Parathyroid adenoma (tissue), 2 donors: ENCODE data around the gene FREM2.

Experiments used
- H2AFZ ChIP-seq: fragments of 300-600 bp; sonication (generic); one replicate; pipeline ENCODE4 v1.7.0; 2017; ENCODE audit warnings: antibody characterized with exemption, mild to moderate bottlenecking
- H3K27ac ChIP-seq: fragments of 300-600 bp; sonication (generic); one replicate; pipeline ENCODE4 v1.7.0; 2017
- H3K27me3 ChIP-seq: fragments of 300-600 bp; sonication (generic); one replicate; pipeline ENCODE4 v1.7.0; 2017; ENCODE audit warnings: low read length; ENCODE audit not compliant: control insufficient read depth, insufficient read depth
- H3K36me3 ChIP-seq: fragments of 300-600 bp; sonication (generic); one replicate; pipeline ENCODE4 v1.7.0; 2017; ENCODE audit warnings: low read length; ENCODE audit not compliant: control insufficient read depth, insufficient read depth
- H3K4me1 ChIP-seq: fragments of 300-600 bp; sonication (generic); one replicate; pipeline ENCODE4 v1.7.0; 2017; ENCODE audit warnings: control low read depth
- H3K4me2 ChIP-seq: fragments of 300-600 bp; sonication (generic); one replicate; pipeline ENCODE4 v1.7.0; 2017; ENCODE audit warnings: low read length
- H3K4me3 ChIP-seq: fragments of 300-600 bp; sonication (generic); one replicate; pipeline ENCODE4 v1.7.0; 2017; ENCODE audit warnings: low read depth, low read length
- H3K79me2 ChIP-seq: fragments of 300-600 bp; sonication (generic); one replicate; pipeline ENCODE4 v1.7.0; 2017; ENCODE audit warnings: control low read depth
- H3K9ac ChIP-seq: fragments of 300-600 bp; sonication (generic); one replicate; pipeline ENCODE4 v1.7.0; 2017; ENCODE audit warnings: mild to moderate bottlenecking
- H3K9me3 ChIP-seq: fragments of 300-600 bp; sonication (generic); one replicate; pipeline ENCODE4 v1.7.0; 2017; ENCODE audit warnings: low read length; ENCODE audit not compliant: control insufficient read depth
- TF ChIP-seq, protein P1 (sequence below): fragments of 300-600 bp; sonication (generic); IDR thresholded peaks from one replicate; pipeline ENCODE4 v1.7.0; 2017; ENCODE audit warnings: antibody characterized with exemption, mild to moderate bottlenecking
- donor health status: primary hyperparathyroidism.

Gene FREM2

DNA sequence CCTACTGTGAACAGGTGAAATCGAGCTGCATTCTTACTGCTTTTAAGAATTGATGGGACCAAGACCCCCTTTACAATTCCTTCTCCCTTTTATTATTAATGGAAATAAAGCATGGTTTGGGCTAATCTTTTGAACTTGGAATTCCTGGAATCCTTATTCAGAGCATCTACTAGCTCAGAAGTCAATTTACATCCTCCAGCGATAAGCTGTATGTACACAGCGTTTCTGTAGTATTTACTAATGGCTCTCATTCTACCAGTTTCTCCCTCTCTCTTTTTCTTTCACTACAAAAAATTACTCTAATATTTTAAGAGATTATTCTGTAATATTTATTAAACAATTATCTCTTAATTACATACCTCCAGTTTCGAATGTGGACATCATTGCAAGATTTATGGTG, 31.5 kb downstream of the FREM2 start:
- Histone ChIP-seq H3K36me3 (no peaks in the 10 kb centered on the region), H3K27me3 (no peaks in the 10 kb centered on the region), H3K4me1 (no peaks in the 10 kb centered on the region), H3K27ac (no peak overlapping the region), H3K4me3 (no peak overlapping the region), H3K4me2 (no peak overlapping the region), H3K9me3 (no peaks in the 10 kb centered on the region), H3K79me2 (no peaks in the 10 kb centered on the region), H2AFZ (no peak overlapping the region), H3K9ac (no peak overlapping the region)
- TF ChIP-seq, protein P1, sequence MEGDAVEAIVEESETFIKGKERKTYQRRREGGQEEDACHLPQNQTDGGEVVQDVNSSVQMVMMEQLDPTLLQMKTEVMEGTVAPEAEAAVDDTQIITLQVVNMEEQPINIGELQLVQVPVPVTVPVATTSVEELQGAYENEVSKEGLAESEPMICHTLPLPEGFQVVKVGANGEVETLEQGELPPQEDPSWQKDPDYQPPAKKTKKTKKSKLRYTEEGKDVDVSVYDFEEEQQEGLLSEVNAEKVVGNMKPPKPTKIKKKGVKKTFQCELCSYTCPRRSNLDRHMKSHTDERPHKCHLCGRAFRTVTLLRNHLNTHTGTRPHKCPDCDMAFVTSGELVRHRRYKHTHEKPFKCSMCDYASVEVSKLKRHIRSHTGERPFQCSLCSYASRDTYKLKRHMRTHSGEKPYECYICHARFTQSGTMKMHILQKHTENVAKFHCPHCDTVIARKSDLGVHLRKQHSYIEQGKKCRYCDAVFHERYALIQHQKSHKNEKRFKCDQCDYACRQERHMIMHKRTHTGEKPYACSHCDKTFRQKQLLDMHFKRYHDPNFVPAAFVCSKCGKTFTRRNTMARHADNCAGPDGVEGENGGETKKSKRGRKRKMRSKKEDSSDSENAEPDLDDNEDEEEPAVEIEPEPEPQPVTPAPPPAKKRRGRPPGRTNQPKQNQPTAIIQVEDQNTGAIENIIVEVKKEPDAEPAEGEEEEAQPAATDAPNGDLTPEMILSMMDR: no peak

DNA sequence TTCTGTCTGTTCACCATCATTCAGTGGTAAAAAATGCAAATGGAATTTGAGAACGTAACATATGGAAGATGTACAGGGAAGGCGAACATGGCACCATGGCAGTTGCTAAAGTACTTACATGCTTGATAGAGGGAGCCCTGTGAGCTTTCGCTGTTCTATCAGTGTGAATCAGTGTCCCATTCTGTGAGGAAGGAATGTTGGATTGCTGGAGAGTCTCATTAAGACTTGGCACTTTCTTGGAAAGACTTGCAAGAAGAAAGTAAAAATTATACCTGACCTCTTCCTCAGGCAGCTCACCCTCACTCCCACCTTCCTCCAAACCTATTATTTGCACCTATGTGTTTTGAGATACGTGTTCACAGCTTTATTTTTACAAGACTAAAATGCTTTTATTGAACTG, 43.5 kb downstream of the FREM2 start:
- Histone ChIP-seq H3K36me3 (no peaks in the 10 kb centered on the region), H3K27me3 (no peaks in the 10 kb centered on the region), H3K4me3 (no peak overlapping the region), H3K79me2 (no peaks in the 10 kb centered on the region), H3K4me1 (no peaks in the 10 kb centered on the region), H3K9me3 (no peaks in the 10 kb centered on the region), H3K4me2 (no peak overlapping the region), H2AFZ (no peak overlapping the region), H3K9ac (no peak overlapping the region), H3K27ac (no peak overlapping the region)
- TF ChIP-seq, protein P1: no peak

DNA sequence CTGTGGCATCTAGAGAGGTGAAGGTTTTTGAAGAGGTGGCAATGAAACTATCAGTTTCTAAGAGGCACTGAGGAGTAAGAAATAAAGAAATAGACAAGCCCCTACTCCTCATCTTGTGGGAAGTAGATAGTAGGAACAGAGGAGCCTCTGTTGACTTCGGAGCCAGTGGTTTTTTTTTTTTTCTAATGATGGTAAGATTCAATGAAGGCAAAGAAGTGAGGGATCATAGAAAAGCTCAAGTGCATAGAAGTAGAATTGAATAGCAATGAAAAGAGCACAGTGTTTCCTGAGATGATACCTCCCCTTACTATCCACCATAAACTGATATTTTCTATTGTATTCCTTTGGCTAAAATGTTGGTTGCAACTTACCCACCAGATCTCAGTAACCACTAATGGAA, 46.3 kb downstream of the FREM2 start:
- H3K79me2 ChIP-seq: no peaks in the 10 kb centered on the region

DNA sequence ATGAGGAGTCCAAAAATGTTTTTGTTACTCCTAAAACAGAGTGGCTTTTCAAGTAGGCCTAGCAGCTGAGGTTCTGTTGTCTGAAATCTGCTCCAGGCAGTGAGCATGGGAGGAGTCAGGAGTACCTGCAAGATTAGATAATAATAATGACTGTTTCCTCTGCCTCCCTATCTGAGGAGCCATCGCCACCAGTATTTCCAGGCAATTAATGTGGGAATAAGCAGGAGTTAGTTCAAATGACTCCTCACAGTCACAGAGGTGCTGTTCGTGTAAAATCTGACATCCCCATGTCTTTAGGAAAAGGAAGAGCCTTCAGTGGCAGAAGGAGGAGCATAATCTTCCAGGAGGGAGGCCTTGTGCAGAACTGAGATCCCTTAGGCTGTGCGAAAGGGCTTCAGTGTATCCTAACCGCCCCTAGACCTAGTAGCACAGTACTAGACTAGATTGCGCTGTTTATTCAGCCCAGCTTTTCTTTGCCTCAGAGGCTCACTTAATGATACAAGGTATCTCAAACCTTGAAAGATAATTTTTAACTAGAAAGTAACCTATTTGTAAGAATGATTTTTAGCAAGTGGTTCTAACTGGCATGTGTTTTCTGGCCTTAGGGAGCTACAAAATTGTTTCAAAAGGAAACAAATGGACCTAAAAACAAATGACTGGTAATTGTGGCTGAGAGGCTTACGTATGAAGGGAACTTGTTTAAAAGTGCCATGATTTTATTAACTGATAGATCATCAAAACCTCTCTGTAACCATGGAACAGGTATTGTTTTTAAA, 49.0 kb downstream of the FREM2 start:
- H3K36me3 ChIP-seq: no peaks in the 10 kb centered on the region
- no peak overlapping the region for H3K4me2 ChIP-seq
- TF ChIP-seq, protein P1: no peak
- no peaks in the 10 kb centered on the region for H3K4me1 ChIP-seq
- H3K79me2 ChIP-seq: no peaks in the 10 kb centered on the region
- no peak overlapping the region for H2AFZ ChIP-seq
- no peak overlapping the region for H3K4me3 ChIP-seq
- H3K9me3 ChIP-seq: no peaks in the 10 kb centered on the region
- no peaks in the 10 kb centered on the region for H3K27me3 ChIP-seq
- no peak overlapping the region for H3K27ac ChIP-seq
- H3K9ac ChIP-seq: no peak overlapping the region

More for the DNA sequence above, 46.3 kb downstream of the FREM2 start:
- H3K27ac ChIP-seq: no peak overlapping the region
- no peak overlapping the region for H3K4me2 ChIP-seq
- H3K9me3 ChIP-seq: no peaks in the 10 kb centered on the region
- no peaks in the 10 kb centered on the region for H3K27me3 ChIP-seq
- no peak overlapping the region for H2AFZ ChIP-seq
- no peak overlapping the region for H3K9ac ChIP-seq
- H3K4me3 ChIP-seq: no peak overlapping the region
- TF ChIP-seq, protein P1: no peak
- no peaks in the 10 kb centered on the region for H3K4me1 ChIP-seq
- H3K36me3 ChIP-seq: no peaks in the 10 kb centered on the region

DNA sequence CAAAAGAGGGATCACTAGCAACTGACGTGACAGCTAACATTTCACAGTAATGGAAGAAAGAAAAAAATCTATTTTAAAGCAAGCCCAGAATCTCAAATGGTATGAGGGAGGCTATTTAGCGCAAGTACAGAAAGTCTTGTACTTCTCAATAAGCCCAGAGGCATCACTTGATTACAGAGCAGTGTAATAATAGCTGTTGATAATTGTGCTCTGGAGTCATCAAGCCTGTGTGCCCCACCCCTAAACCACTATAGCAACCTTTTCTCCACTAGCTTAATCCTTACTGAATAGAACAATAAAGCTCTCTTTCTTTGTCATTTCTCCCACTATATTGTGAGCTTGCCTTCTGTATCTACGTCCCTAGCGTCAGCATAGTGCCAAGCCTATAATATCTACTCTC, 56.6 kb downstream of the FREM2 start:
- Histone ChIP-seq H3K27me3 (no peaks in the 10 kb centered on the region), H2AFZ (no peak overlapping the region), H3K36me3 (no peaks in the 10 kb centered on the region)

More for the DNA sequence above, 56.6 kb downstream of the FREM2 start:
- H3K4me1 ChIP-seq: no peaks in the 10 kb centered on the region
- no peak overlapping the region for H3K4me3 ChIP-seq
- H3K79me2 ChIP-seq: no peaks in the 10 kb centered on the region
- H3K9me3 ChIP-seq: no peaks in the 10 kb centered on the region
- TF ChIP-seq, protein P1: no peak
- no peak overlapping the region for H3K27ac ChIP-seq
- no peak overlapping the region for H3K4me2 ChIP-seq
- no peak overlapping the region for H3K9ac ChIP-seq
